HEK293T (cell line): ENCODE results near the gene ARHGAP26.

Experiments
- BHLHE40 ChIP-seq: fragments of 450-650 bp; IDR thresholded peaks from 2 replicates; pipeline ENCODE4 v1.6.1; 2016; ENCODE audit warnings: mild to moderate bottlenecking, moderate library complexity, borderline replicate concordance
- HDGF ChIP-seq: fragments of 450-650 bp; IDR thresholded peaks from 2 replicates; pipeline ENCODE4 v1.6.1; 2017; ENCODE audit warnings: antibody characterized with exemption, borderline replicate concordance
- SP1 ChIP-seq: fragments of 450-650 bp; IDR thresholded peaks from 2 replicates; pipeline ENCODE4 v1.6.1; 2017
- SUZ12 ChIP-seq: fragments of 450-650 bp; IDR thresholded peaks from 2 replicates; pipeline ENCODE4 v1.6.1; 2016; ENCODE audit warnings: mild to moderate bottlenecking
- ZNF384 ChIP-seq: fragments of 450-650 bp; IDR thresholded peaks from 2 replicates; pipeline ENCODE4 v1.6.1; 2016

DNA sequence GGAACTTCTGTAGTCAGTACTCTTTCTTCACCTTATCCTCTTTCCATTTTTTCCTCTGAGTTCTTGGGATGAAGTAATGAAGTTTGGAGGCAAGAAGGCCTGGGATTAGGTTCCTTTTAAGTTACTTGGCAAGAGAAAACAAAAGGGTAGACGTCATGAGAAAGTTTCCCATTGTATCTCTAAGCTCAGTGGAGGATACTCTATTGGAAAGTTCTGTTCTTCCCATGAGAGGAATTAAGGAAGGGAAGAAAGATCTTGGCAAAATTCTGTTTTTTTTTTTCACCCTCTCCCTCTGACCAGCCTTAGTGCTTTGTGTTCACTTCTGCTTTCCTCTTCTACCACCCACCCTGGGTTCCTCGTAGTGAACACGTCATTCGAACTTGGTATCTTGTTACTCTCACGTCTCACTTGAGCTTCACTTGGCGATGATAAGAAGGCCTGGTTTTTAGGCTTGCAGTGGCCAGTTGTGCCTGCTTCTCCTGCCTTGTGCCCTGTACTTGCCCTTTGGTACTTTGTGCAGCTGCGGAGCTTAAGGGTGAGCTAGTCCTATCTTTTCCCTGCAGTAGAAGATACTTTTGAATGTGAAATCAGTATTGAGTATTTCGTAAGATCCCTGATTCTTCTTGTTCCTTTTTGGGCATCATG lies 67.0 kb downstream of the ARHGAP26 start:
- TF ChIP-seq ZNF384 (no peak), SUZ12 (no peak), HDGF (no peak), SP1 (no peak), BHLHE40 (no peak)
